SU-DHL-6 (cell line): Measurements from ENCODE around the gene ELAVL2.

ENCODE experiments used
- H2AFZ ChIP-seq: fragments of 200-600 bp; sonication (generic); 2 replicates; pipeline ENCODE4 v1.6.1; 2014; ENCODE audit warnings: low read depth, mild to moderate bottlenecking, moderate library complexity, mixed read lengths, antibody characterized with exemption, low read length; ENCODE audit not compliant: severe bottlenecking
- H3F3A ChIP-seq: fragments of 200-600 bp; shearing (Covaris generic); 2 replicates; pipeline ENCODE4 v1.6.0; 2016; ENCODE audit warnings: antibody characterized with exemption, mild to moderate bottlenecking; ENCODE audit not compliant: insufficient read depth
- H3K27ac ChIP-seq: fragments of 200-600 bp; sonication (generic); 2 replicates; pipeline ENCODE4 v1.5.1; 2016; ENCODE audit warnings: low read depth, mild to moderate bottlenecking, low read length, moderate library complexity, mixed read lengths
- H3K27me3 ChIP-seq: fragments of 200-600 bp; sonication (generic), shearing (Covaris generic); 2 replicates; pipeline ENCODE4 v1.6.0; 2014; ENCODE audit warnings: mild to moderate bottlenecking, low read length
- H3K36me3 ChIP-seq: fragments of 200-600 bp; sonication (generic); 2 replicates; pipeline ENCODE4 v1.6.1; 2014; ENCODE audit warnings: mild to moderate bottlenecking, low read length, mixed read lengths
- H3K4me2 ChIP-seq: fragments of 300-600, 200-600 bp; shearing (Covaris generic), sonication (generic); 2 replicates; pipeline ENCODE4 v1.6.0; 2014; ENCODE audit warnings: low read length, low read depth, mild to moderate bottlenecking; ENCODE audit not compliant: poor library complexity, severe bottlenecking
- H3K4me3 ChIP-seq: fragments of 200-600 bp; sonication (generic); 2 replicates; pipeline ENCODE4 v1.5.1; 2014; ENCODE audit warnings: antibody characterized with exemption, low read length, mild to moderate bottlenecking, mixed read lengths; ENCODE audit not compliant: insufficient read depth, poor library complexity, severe bottlenecking
- H3K79me2 ChIP-seq: fragments of 200-600 bp; sonication (generic); 2 replicates; pipeline ENCODE4 v1.6.1; 2014; ENCODE audit warnings: mild to moderate bottlenecking, low read length, moderate library complexity; ENCODE audit not compliant: insufficient read depth
- H3K9ac ChIP-seq: fragments of 200-600 bp; sonication (generic); 2 replicates; pipeline ENCODE4 v1.7.0; 2014; ENCODE audit warnings: mild to moderate bottlenecking, low read length
- H3K9me2 ChIP-seq: fragments of 200-600 bp; sonication (generic); replicated peaks from 2 replicates; pipeline ENCODE4 v1.6.1; 2014; ENCODE audit warnings: low read length; ENCODE audit not compliant: insufficient read depth
- H3K9me3 ChIP-seq: fragments of 200-600 bp; sonication (generic); 2 replicates; pipeline ENCODE4 v1.6.1; 2014; ENCODE audit warnings: low read length, mixed read lengths; ENCODE audit not compliant: insufficient read depth
- H4K20me1 ChIP-seq: fragments of 200-600 bp; sonication (generic); 2 replicates; pipeline ENCODE4 v1.6.1; 2014; ENCODE audit warnings: low read depth, mild to moderate bottlenecking, antibody characterized with exemption, low read length, moderate library complexity, mixed read lengths
- CTCF ChIP-seq: fragments of 200-600 bp; sonication (generic); IDR thresholded peaks from one replicate; pipeline ENCODE4 v1.5.1; 2017; ENCODE audit warnings: antibody characterized with exemption, mild to moderate bottlenecking, low read length, moderate library complexity; ENCODE audit not compliant: insufficient read depth, poor library complexity, severe bottlenecking
- EZH2phosphoT487 ChIP-seq: fragments of 200-600 bp; sonication (generic), shearing (Covaris generic); conservative IDR thresholded peaks from 2 replicates; pipeline ENCODE4 v1.6.1; 2018; ENCODE audit warnings: mild to moderate bottlenecking, antibody characterized with exemption, low read length, moderate library complexity, mixed read lengths

The ELAVL2 gene

GRCh38 chr9:23644896-23645295, 181.1 kb downstream of the ELAVL2 start:
- Histone ChIP-seq H3K9me2 (no peaks in the 10 kb centered on the region), H3K27me3 (no peaks in the 10 kb centered on the region), H3K79me2 (no peaks in the 10 kb centered on the region), H3K27ac (no peak overlapping the region), H4K20me1 (no peaks in the 10 kb centered on the region), H3K4me2 (no peak overlapping the region), H3K9ac (no peak overlapping the region), H3F3A (no peaks in the 10 kb centered on the region), H3K36me3 (no peaks in the 10 kb centered on the region), H3K4me3 (no peak overlapping the region), H3K9me3 (no peaks in the 10 kb centered on the region; the same call in 1 of the 2 replicates), H2AFZ (no peak overlapping the region)
- TF ChIP-seq CTCF, result no peak
- TF ChIP-seq EZH2phosphoT487, result no peak

GRCh38 chr9:23644326-23644725, 181.7 kb downstream of the ELAVL2 start:
- TF ChIP-seq EZH2phosphoT487 (no peak), CTCF (no peak)
- Histone ChIP-seq H3F3A (no peaks in the 10 kb centered on the region), H3K27me3 (no peaks in the 10 kb centered on the region), H3K4me2 (no peak overlapping the region), H3K79me2 (no peaks in the 10 kb centered on the region), H3K9me2 (no peaks in the 10 kb centered on the region), H3K4me3 (no peak overlapping the region), H4K20me1 (no peaks in the 10 kb centered on the region), H3K36me3 (no peaks in the 10 kb centered on the region), H3K9me3 (no peaks in the 10 kb centered on the region; the same call in 1 of the 2 replicates), H3K9ac (no peak overlapping the region), H2AFZ (no peak overlapping the region), H3K27ac (no peak overlapping the region)

GRCh38 chr9:23643656-23644258, 182.3 kb downstream of the ELAVL2 start:
- Histone ChIP-seq H3K9me2 (no peaks in the 10 kb centered on the region), H3F3A (no peaks in the 10 kb centered on the region), H2AFZ (no peak overlapping the region), H3K4me2 (no peak overlapping the region), H3K79me2 (no peaks in the 10 kb centered on the region), H3K36me3 (no peaks in the 10 kb centered on the region), H3K9me3 (no peaks in the 10 kb centered on the region; the same call in 1 of the 2 replicates), H3K27ac (no peak overlapping the region), H3K4me3 (no peak overlapping the region), H3K27me3 (no peaks in the 10 kb centered on the region), H3K9ac (no peak overlapping the region), H4K20me1 (no peaks in the 10 kb centered on the region)
- TF ChIP-seq EZH2phosphoT487 (no peak), CTCF (no peak)
